GM19468 (cell line): Measurements from ENCODE around the gene CELSR1.
"Not testable (repeated sequence)": the region's sequence is repeated elsewhere in the genome, so short reads cannot be mapped to it uniquely, and the experiment has no call there.

ENCODE experiments used
- ATAC-seq: cut with Tn5 transposase; IDR thresholded peaks from one replicate; pipeline ENCODE4 v1.9.1; 2021; ENCODE audit warnings: mild to moderate bottlenecking, moderate library complexity, moderate number of reproducible peaks; ENCODE audit not compliant: unreplicated experiment; ENCODE audit errors: extremely low read depth

Gene CELSR1

GRCh38 chr22:46318576-46318975 lies 218.8 kb downstream of the CELSR1 start:
- ATAC-seq = no peak

GRCh38 chr22:46317646-46318045 lies 219.8 kb downstream of the CELSR1 start:
- no peak for ATAC-seq

GRCh38 chr22:46315976-46316375 lies 221.4 kb downstream of the CELSR1 start:
- no peak for ATAC-seq

- ATAC-seq = not testable (repeated sequence)
Measured at GRCh38 chr22:46312848-46313247, 224.6 kb downstream of the CELSR1 start.

GRCh38 chr22:46312056-46312455 lies 225.4 kb downstream of the CELSR1 start:
- no peak for ATAC-seq
